ENCODE measurements around the gene OR7A17. TPM values are rescaled to one million over a fixed set of nuclear protein-coding genes. Genes with fewer than 3 reads are reported as not detected.

OR7A17 gene
- not detected for total RNA-seq
- total RNA-seq (2013), result not detected

- H3K36me3 Mint-ChIP-seq, result no peaks in the 10 kb centered on the region
Measured at GRCh38 chr19:14886032-14886431, at the start of gene OR7A17. Gene OR7A17, minus strand, starts transcription at chr19:14886132. Its CDS starts 4,777 bp downstream, at chr19:14881355.

GRCh38 chr19:14933506-14933905, 47.6 kb upstream of the OR7A17 start:
- no peak overlapping the region for H3K27ac ChIP-seq (ENCODE audit: low read length)
- Mint-ChIP-seq H3K27ac (no peak overlapping the region), H3K4me3 (no peak overlapping the region), H3K4me1 (no peaks in the 10 kb centered on the region), H3K27me3 (ENCODE audit: low read depth in 2 of 2) (peaks cover 11 to 13% of the 10 kb centered on the region in 2 donors), H3K9me3 (no peaks in the 10 kb centered on the region), H3K36me3 (peaks cover 4% of the 10 kb centered on the region)
- no peak overlapping the region for H3K4me3 ChIP-seq (ENCODE audit: low read length)
- intact Hi-C loops (cut with micrococcal nuclease), result no loop called here
- no peaks in the 10 kb centered on the region for H3K27me3 ChIP-seq (ENCODE audit: control insufficient read depth, insufficient read depth, low read length)
- DNase-seq (no peak), ATAC-seq (no peak)
- no peaks in the 10 kb centered on the region for H3K36me3 ChIP-seq (ENCODE audit: control insufficient read depth, insufficient read depth, low read length)
- H3K9me3 ChIP-seq (ENCODE audit: control insufficient read depth, insufficient read depth, low read length), result no peaks in the 10 kb centered on the region
- TF ChIP-seq CTCF (IDR thresholded peaks at IDR 0.05), result no peak
- WGBS (ENCODE audit: insufficient coverage), result 88% methylated on average over 1 of the region's 1 CpG
- no peaks in the 10 kb centered on the region for H3K4me1 ChIP-seq (ENCODE audit: control insufficient read depth, insufficient read depth, low read length)

More at GRCh38 chr19:14886032-14886431, at the start of gene OR7A17:
- WGBS (ENCODE audit: insufficient coverage), result 73% methylated on average over 4 of the region's 4 CpGs
- H3K36me3 ChIP-seq (ENCODE audit: control insufficient read depth, insufficient read depth, low read length), result no peaks in the 10 kb centered on the region
- Mint-ChIP-seq H3K27me3 (ENCODE audit: low read depth in 2 of 2) (peaks cover 13 to 42% of the 10 kb centered on the region in 2 donors), H3K9me3 (no peaks in the 10 kb centered on the region), H3K4me1 (peaks cover 0 to 6% of the 10 kb centered on the region in 2 donors), H3K27ac (no peak within 1 kb of the TSS), H3K4me3 (no peak within 1 kb of the TSS)
- ATAC-seq (no peak), DNase-seq (no peak)
- no peaks in the 10 kb centered on the region for H3K9me3 ChIP-seq (ENCODE audit: control insufficient read depth, insufficient read depth, low read length)
- H3K4me3 ChIP-seq (ENCODE audit: low read length), result no peak within 1 kb of the TSS
- H3K27ac ChIP-seq (ENCODE audit: low read length), result no peak within 1 kb of the TSS
- H3K27me3 ChIP-seq (ENCODE audit: control insufficient read depth, insufficient read depth, low read length), result no peaks in the 10 kb centered on the region
- TF ChIP-seq CTCF (IDR thresholded peaks at IDR 0.05), result no peak
- H3K4me1 ChIP-seq (ENCODE audit: control insufficient read depth, insufficient read depth, low read length), result no peaks in the 10 kb centered on the region
- intact Hi-C loops (cut with micrococcal nuclease), result loop anchor here (5.0 kb wide), 1 partner anchor 314 kb away; the partner anchor contains the start of gene NDUFB7

- no peak overlapping the region for H3K27ac Mint-ChIP-seq
- peaks cover 10 to 43% of the 10 kb centered on the region in 2 donors for H3K27me3 Mint-ChIP-seq (ENCODE audit: low read depth in 2 of 2)
- WGBS (ENCODE audit: insufficient coverage), result 26% methylated on average over 5 of the region's 5 CpGs
- ATAC-seq (no peak), DNase-seq (no peak)
- H3K4me1 Mint-ChIP-seq, result no peaks in the 10 kb centered on the region
- no peaks in the 10 kb centered on the region for H3K27me3 ChIP-seq (ENCODE audit: control insufficient read depth, insufficient read depth, low read length)
- no peaks in the 10 kb centered on the region for H3K9me3 Mint-ChIP-seq
- H3K4me1 ChIP-seq (ENCODE audit: control insufficient read depth, insufficient read depth, low read length), result no peaks in the 10 kb centered on the region
- intact Hi-C loops (cut with micrococcal nuclease), result no loop called here
- H3K36me3 ChIP-seq (ENCODE audit: control insufficient read depth, insufficient read depth, low read length), result no peaks in the 10 kb centered on the region
- no peak overlapping the region for H3K27ac ChIP-seq (ENCODE audit: low read length)
- no peak for TF ChIP-seq CTCF (IDR thresholded peaks at IDR 0.05)
- H3K4me3 Mint-ChIP-seq, result no peak overlapping the region
- no peak overlapping the region for H3K4me3 ChIP-seq (ENCODE audit: low read length)
- no peaks in the 10 kb centered on the region for H3K36me3 Mint-ChIP-seq
- H3K9me3 ChIP-seq (ENCODE audit: control insufficient read depth, insufficient read depth, low read length), result no peaks in the 10 kb centered on the region
Measured at GRCh38 chr19:14916848-14917247, 30.9 kb upstream of the OR7A17 start.

GRCh38 chr19:14915116-14915515, 29.2 kb upstream of the OR7A17 start:
- DNase-seq (no peak), ATAC-seq (no peak)
- no peaks in the 10 kb centered on the region for H3K36me3 ChIP-seq (ENCODE audit: control insufficient read depth, insufficient read depth, low read length)
- Mint-ChIP-seq H3K4me3 (no peak overlapping the region), H3K36me3 (no peaks in the 10 kb centered on the region), H3K9me3 (no peaks in the 10 kb centered on the region), H3K27me3 (ENCODE audit: low read depth in 2 of 2) (peaks cover 10 to 42% of the 10 kb centered on the region in 2 donors), H3K4me1 (no peaks in the 10 kb centered on the region), H3K27ac (no peak overlapping the region)
- TF ChIP-seq CTCF (IDR thresholded peaks at IDR 0.05), result no peak
- H3K4me3 ChIP-seq (ENCODE audit: low read length), result no peak overlapping the region
- no peaks in the 10 kb centered on the region for H3K4me1 ChIP-seq (ENCODE audit: control insufficient read depth, insufficient read depth, low read length)
- WGBS (ENCODE audit: insufficient coverage), result 91% methylated on average over 3 of the region's 6 CpGs
- no peaks in the 10 kb centered on the region for H3K9me3 ChIP-seq (ENCODE audit: control insufficient read depth, insufficient read depth, low read length)
- intact Hi-C loops (cut with micrococcal nuclease), result no loop called here
- no peak overlapping the region for H3K27ac ChIP-seq (ENCODE audit: low read length)
- H3K27me3 ChIP-seq (ENCODE audit: control insufficient read depth, insufficient read depth, low read length), result no peaks in the 10 kb centered on the region

All from natural killer cell (primary cell).